Mesothelial cell of epicardium (in vitro differentiated cells): ENCODE measurements around the gene DAAM2. TPM values are rescaled to one million over a fixed set of nuclear protein-coding genes. Genes with fewer than 3 reads are reported as not detected.

Source experiments
- DNase-seq, 2 experiments: peaks; one replicate each; pipeline ENCODE4 v3.0.0; 2021; ENCODE audit warnings: low spot score in 2 of 2; ENCODE audit not compliant: unreplicated experiment in 2 of 2
- H3K27ac Mint-ChIP-seq: 2 replicates; pipeline ENCODE4 v1.8.0; 2021; ENCODE audit warnings: mixed read lengths
- H3K27me3 Mint-ChIP-seq: 2 replicates; pipeline ENCODE4 v1.8.0; 2021; ENCODE audit warnings: low read depth, mixed read lengths
- H3K36me3 Mint-ChIP-seq: 2 replicates; pipeline ENCODE4 v1.8.0; 2021; ENCODE audit warnings: mixed read lengths
- H3K4me1 Mint-ChIP-seq: 2 replicates; pipeline ENCODE4 v1.8.0; 2021; ENCODE audit warnings: mixed read lengths
- H3K4me3 Mint-ChIP-seq: 2 replicates; pipeline ENCODE4 v1.8.0; 2021; ENCODE audit warnings: mild to moderate bottlenecking, moderate library complexity, mixed read lengths
- H3K9me3 Mint-ChIP-seq: 2 replicates; pipeline ENCODE4 v1.8.0; 2021; ENCODE audit warnings: mixed read lengths
- CTCF ChIP-seq: fragments of 200-600 bp; sonication (generic); IDR thresholded peaks from one replicate; pipeline ENCODE4 v1.5.0; 2021; ENCODE audit warnings: antibody characterized with exemption; ENCODE audit not compliant: unreplicated experiment
- total RNA-seq: library from RNA; stranded (reverse); gene quantifications from 3 replicates; pipeline ENCODE4 v1.2.1, GENCODE V29; 2021

DAAM2 gene
- total RNA-seq, 1 donor from 2014 or later: 13.7 TPM

GRCh38 chr6:39848171-39848570, 56.0 kb downstream of the DAAM2 start:
- Mint-ChIP-seq H3K27ac (no peak overlapping the region), H3K9me3 (no peaks in the 10 kb centered on the region), H3K4me3 (no peak overlapping the region), H3K27me3 (peaks cover 5% of the 10 kb centered on the region), H3K36me3 (no peaks in the 10 kb centered on the region), H3K4me1 (peaks cover 13% of the 10 kb centered on the region)
- no peak for DNase-seq
- no peak for TF ChIP-seq CTCF

- no peaks in the 10 kb centered on the region for H3K36me3 Mint-ChIP-seq
- DNase-seq: no peak
- H3K4me1 Mint-ChIP-seq: peaks cover 11% of the 10 kb centered on the region
- H3K27me3 Mint-ChIP-seq: peaks cover 5% of the 10 kb centered on the region
- no peaks in the 10 kb centered on the region for H3K9me3 Mint-ChIP-seq
- no peak for TF ChIP-seq CTCF
- no peak overlapping the region for H3K4me3 Mint-ChIP-seq
- H3K27ac Mint-ChIP-seq: no peak overlapping the region
These were observed 57.1 kb downstream of the DAAM2 start for GRCh38 chr6:39849228-39849627.

- Mint-ChIP-seq H3K27ac (no peak overlapping the region), H3K36me3 (no peaks in the 10 kb centered on the region), H3K4me1 (peaks cover 11% of the 10 kb centered on the region), H3K9me3 (no peaks in the 10 kb centered on the region), H3K27me3 (peaks cover 5% of the 10 kb centered on the region), H3K4me3 (no peak overlapping the region)
- no peak for DNase-seq
- no peak for TF ChIP-seq CTCF
These were observed 57.6 kb downstream of the DAAM2 start for GRCh38 chr6:39849764-39850163.

- no peak for DNase-seq
- TF ChIP-seq CTCF: no peak
- Mint-ChIP-seq H3K9me3 (no peaks in the 10 kb centered on the region), H3K4me1 (peaks cover 11% of the 10 kb centered on the region), H3K36me3 (no peaks in the 10 kb centered on the region), H3K27me3 (peaks cover 9% of the 10 kb centered on the region), H3K4me3 (no peak overlapping the region), H3K27ac (no peak overlapping the region)
These were observed 58.6 kb downstream of the DAAM2 start for GRCh38 chr6:39850736-39851297.

GRCh38 chr6:39851331-39851730, 59.2 kb downstream of the DAAM2 start:
- Mint-ChIP-seq H3K4me1 (peaks cover 11% of the 10 kb centered on the region), H3K36me3 (no peaks in the 10 kb centered on the region)

More at GRCh38 chr6:39851331-39851730, 59.2 kb downstream of the DAAM2 start:
- Mint-ChIP-seq H3K27ac (no peak overlapping the region), H3K4me3 (no peak overlapping the region), H3K27me3 (peaks cover 9% of the 10 kb centered on the region), H3K9me3 (no peaks in the 10 kb centered on the region)
- DNase-seq: no peak
- no peak for TF ChIP-seq CTCF
